Peyer's patch (tissue), 4 donors: ENCODE measurements around the gene TMEM52B.

Source experiments
- CTCF ChIP-seq, 6 experiments: fragments of 450-650 bp in 4 of 6; fragments of 200-600 bp in 2 of 6; sonication (generic) in 1 of 6; IDR thresholded peaks; one replicate each; pipeline ENCODE4 v1.5.1; 2017 to 2019; ENCODE audit warnings: antibody characterized with exemption in 6 of 6, mild to moderate bottlenecking in 3 of 6, moderate library complexity in 1 of 6
- POLR2A ChIP-seq, 2 donors: fragments of 450-650 bp; IDR thresholded peaks; one replicate each; pipeline ENCODE4 v1.5.1; 2017; ENCODE audit warnings: antibody characterized with exemption in 2 of 2, mild to moderate bottlenecking in 2 of 2, moderate library complexity in 2 of 2

GRCh38 chr12:10223208-10223607, 44.4 kb downstream of the TMEM52B start:
- TF ChIP-seq CTCF (IDR thresholded peaks at IDR 0.05) (no peak), POLR2A (IDR thresholded peaks at IDR 0.05) (no peak)
